GM21576 (cell line): ENCODE results near the gene SPRR3.
"Not testable (repeated sequence)": the region's sequence is repeated elsewhere in the genome, so short reads cannot be mapped to it uniquely, and the experiment has no call there.

ENCODE experiments used
- ATAC-seq: cut with Tn5 transposase; IDR thresholded peaks from one replicate; pipeline ENCODE4 v1.9.1; 2021; ENCODE audit warnings: mild to moderate bottlenecking, moderate library complexity; ENCODE audit not compliant: unreplicated experiment

Gene SPRR3

GRCh38 chr1:152983234-152983633 lies 18.3 kb upstream of the SPRR3 start:
- ATAC-seq, result no peak

- ATAC-seq, result no peak
Observed at GRCh38 chr1:152983743-152984142, 17.8 kb upstream of the SPRR3 start, which contains the start of gene SPRR1A. SPRR1A (plus strand) TSS chr1:152984081; CDS start chr1:152985231, 1,150 bp downstream.

GRCh38 chr1:152986578-152986977 lies 15.0 kb upstream of the SPRR3 start:
- no peak for ATAC-seq

- ATAC-seq, result no peak
Observed at GRCh38 chr1:152993186-152993585, 8.4 kb upstream of the SPRR3 start.

GRCh38 chr1:152995842-152996241 lies 5.7 kb upstream of the SPRR3 start:
- no peak for ATAC-seq

- no peak for ATAC-seq
Observed at GRCh38 chr1:152996633-152997400, 4.7 kb upstream of the SPRR3 start.

GRCh38 chr1:152997901-152998300 lies 3.6 kb upstream of the SPRR3 start:
- no peak for ATAC-seq

- no peak for ATAC-seq
Observed at GRCh38 chr1:152998476-152998875, 3.1 kb upstream of the SPRR3 start.

- ATAC-seq, result no peak
Observed at GRCh38 chr1:152999818-153000217, 1.7 kb upstream of the SPRR3 start.

- ATAC-seq, result no peak
Observed at GRCh38 chr1:153000294-153000693, 1.3 kb upstream of the SPRR3 start.

GRCh38 chr1:153011235-153011758 lies 9.7 kb downstream of the SPRR3 start:
- not testable (repeated sequence) for ATAC-seq

GRCh38 chr1:153021829-153022228 lies 20.3 kb downstream of the SPRR3 start:
- ATAC-seq, result not testable (repeated sequence)

- ATAC-seq, result not testable (repeated sequence)
Observed at GRCh38 chr1:153022340-153022739, 20.8 kb downstream of the SPRR3 start.

- ATAC-seq, result no peak
Observed at GRCh38 chr1:153023109-153023508, 21.6 kb downstream of the SPRR3 start.

GRCh38 chr1:153024413-153024812 lies 22.9 kb downstream of the SPRR3 start:
- ATAC-seq, result no peak

- ATAC-seq, result no peak
Observed at GRCh38 chr1:153025797-153026196, 24.2 kb downstream of the SPRR3 start.

- no peak for ATAC-seq
Observed at GRCh38 chr1:153028766-153029165, 27.2 kb downstream of the SPRR3 start.

- ATAC-seq, result no peak
Observed at GRCh38 chr1:153030895-153031294, 29.3 kb downstream of the SPRR3 start, which contains the start of gene SPRR1B. SPRR1B (plus strand) TSS chr1:153031203; CDS start chr1:153032346, 1,143 bp downstream.

GRCh38 chr1:153032073-153032472 lies 30.5 kb downstream of the SPRR3 start:
- no peak for ATAC-seq

GRCh38 chr1:153032677-153033308 lies 31.2 kb downstream of the SPRR3 start:
- ATAC-seq, result no peak

GRCh38 chr1:153035211-153035610 lies 33.7 kb downstream of the SPRR3 start:
- no peak for ATAC-seq
